ENCODE measurements around the gene PDPR. TPM values are rescaled to one million over a fixed set of nuclear protein-coding genes. Genes with fewer than 3 reads are reported as not detected.
A peak's percentile ranks its signal among the peaks of the same experiment; 100 is the strongest.
"Not testable (repeated sequence)": the region's sequence is repeated elsewhere in the genome, so short reads cannot be mapped to it uniquely, and the experiment has no call there.

Gene PDPR
- total and polyA plus RNA-seq, 2 donors (not counting 1 experiment from before 2014, with no cell fraction given): 16.5 to 29.0 TPM

DNA sequence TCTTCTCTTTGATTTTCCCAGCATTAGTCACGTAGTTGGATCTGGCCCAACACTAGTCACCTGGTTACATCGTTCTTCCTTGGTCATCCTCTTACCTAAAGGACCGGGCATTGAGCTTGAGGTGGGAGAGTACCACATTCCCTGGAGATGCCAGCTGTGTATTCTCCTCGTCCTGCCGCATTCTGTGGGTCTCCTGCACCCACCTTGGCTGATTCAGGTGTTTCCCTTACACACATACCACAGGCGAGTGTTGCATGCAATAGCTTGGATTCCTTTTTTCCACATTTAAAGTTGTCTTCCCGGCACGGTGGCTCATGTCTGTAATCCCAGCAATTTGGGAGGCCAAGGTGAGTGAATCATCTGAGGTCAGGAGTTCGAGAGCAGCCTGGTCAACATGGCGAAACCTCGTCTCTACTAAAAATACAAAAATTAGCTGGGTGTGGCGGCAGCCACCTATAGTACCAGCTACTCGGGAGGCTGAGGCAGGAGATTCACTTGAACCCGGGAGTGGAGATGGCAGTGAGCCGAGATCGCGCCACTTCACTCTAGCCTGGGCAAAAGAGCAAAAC is 37.9 kb downstream of the PDPR start:
- H3K36me3 ChIP-seq (ENCODE audit: control insufficient read depth, insufficient read depth, low read length): peaks cover 23% of the 10 kb centered on the region
- no peak for TF ChIP-seq EZH2 (IDR thresholded peaks at IDR 0.05; ENCODE audit: low read length, missing control alignments)
- TF ChIP-seq, protein P1, sequence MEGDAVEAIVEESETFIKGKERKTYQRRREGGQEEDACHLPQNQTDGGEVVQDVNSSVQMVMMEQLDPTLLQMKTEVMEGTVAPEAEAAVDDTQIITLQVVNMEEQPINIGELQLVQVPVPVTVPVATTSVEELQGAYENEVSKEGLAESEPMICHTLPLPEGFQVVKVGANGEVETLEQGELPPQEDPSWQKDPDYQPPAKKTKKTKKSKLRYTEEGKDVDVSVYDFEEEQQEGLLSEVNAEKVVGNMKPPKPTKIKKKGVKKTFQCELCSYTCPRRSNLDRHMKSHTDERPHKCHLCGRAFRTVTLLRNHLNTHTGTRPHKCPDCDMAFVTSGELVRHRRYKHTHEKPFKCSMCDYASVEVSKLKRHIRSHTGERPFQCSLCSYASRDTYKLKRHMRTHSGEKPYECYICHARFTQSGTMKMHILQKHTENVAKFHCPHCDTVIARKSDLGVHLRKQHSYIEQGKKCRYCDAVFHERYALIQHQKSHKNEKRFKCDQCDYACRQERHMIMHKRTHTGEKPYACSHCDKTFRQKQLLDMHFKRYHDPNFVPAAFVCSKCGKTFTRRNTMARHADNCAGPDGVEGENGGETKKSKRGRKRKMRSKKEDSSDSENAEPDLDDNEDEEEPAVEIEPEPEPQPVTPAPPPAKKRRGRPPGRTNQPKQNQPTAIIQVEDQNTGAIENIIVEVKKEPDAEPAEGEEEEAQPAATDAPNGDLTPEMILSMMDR (conservative IDR thresholded peaks at IDR 0.05 in 1 of 2, IDR thresholded peaks at IDR 0.05 in 1 of 2; ENCODE audit: low read depth in 1 of 2, low read length in 2 of 2): no peak

GRCh38 chr16:70152578-70153302 is 38.6 kb downstream of the PDPR start:
- no peak overlapping the region for H3K27ac ChIP-seq (ENCODE audit: insufficient read depth, low read length)
- no peak for DNase-seq (ENCODE audit: low read depth in 2 of 2)
- no peak overlapping the region for H3K4me3 ChIP-seq (replicated peaks in 1 of 4; ENCODE audit: control extremely low read depth in 1 of 4, insufficient read depth in 1 of 4, low read depth in 3 of 4, low read length in 4 of 4)
- no peak overlapping the region for H2AFZ ChIP-seq (ENCODE audit: low read length)
- no peak for TF ChIP-seq EZH2 (IDR thresholded peaks at IDR 0.05; ENCODE audit: low read length, missing control alignments)
- TF ChIP-seq, protein P1 (conservative IDR thresholded peaks at IDR 0.05 in 1 of 2, IDR thresholded peaks at IDR 0.05 in 1 of 2; ENCODE audit: low read depth in 1 of 2, low read length in 2 of 2): no peak
- no peak overlapping the region for H3K4me2 ChIP-seq (ENCODE audit: extremely low read depth, insufficient read depth, low read length)
- no peak overlapping the region for H3K9ac ChIP-seq (ENCODE audit: insufficient read depth, low read length)
- no peaks in the 10 kb centered on the region for H3K27me3 ChIP-seq (ENCODE audit: control insufficient read depth, insufficient read depth, low read length)
- H3K9me3 ChIP-seq (ENCODE audit: control insufficient read depth, insufficient read depth, low read depth, low read length): no peaks in the 10 kb centered on the region
- H3K79me2 ChIP-seq (ENCODE audit: control insufficient read depth, insufficient read depth, low read length): no peaks in the 10 kb centered on the region
- no peaks in the 10 kb centered on the region for H3K4me1 ChIP-seq (ENCODE audit: control insufficient read depth, extremely low read depth, insufficient read depth, low read length)
- peaks cover 25% of the 10 kb centered on the region for H3K36me3 ChIP-seq (ENCODE audit: control insufficient read depth, insufficient read depth, low read length)
- H4K20me1 ChIP-seq (ENCODE audit: control insufficient read depth, extremely low read depth, insufficient read depth, low read length): no peaks in the 10 kb centered on the region

More for the DNA sequence above, 37.9 kb downstream of the PDPR start:
- DNase-seq (ENCODE audit: low read depth in 2 of 2): peak in 1 of 2 donors; percentile 52
- H4K20me1 ChIP-seq (ENCODE audit: control insufficient read depth, extremely low read depth, insufficient read depth, low read length): no peaks in the 10 kb centered on the region
- H3K27me3 ChIP-seq (ENCODE audit: control insufficient read depth, insufficient read depth, low read length): no peaks in the 10 kb centered on the region
- H3K79me2 ChIP-seq (ENCODE audit: control insufficient read depth, insufficient read depth, low read length): no peaks in the 10 kb centered on the region
- H2AFZ ChIP-seq (ENCODE audit: low read length): no peak overlapping the region
- no peak overlapping the region for H3K27ac ChIP-seq (ENCODE audit: insufficient read depth, low read length)
- H3K4me2 ChIP-seq (ENCODE audit: extremely low read depth, insufficient read depth, low read length): no peak overlapping the region
- H3K4me3 ChIP-seq (replicated peaks in 1 of 4; ENCODE audit: control extremely low read depth in 1 of 4, insufficient read depth in 1 of 4, low read depth in 3 of 4, low read length in 4 of 4): no peak overlapping the region
- H3K4me1 ChIP-seq (ENCODE audit: control insufficient read depth, extremely low read depth, insufficient read depth, low read length): no peaks in the 10 kb centered on the region
- H3K9me3 ChIP-seq (ENCODE audit: control insufficient read depth, insufficient read depth, low read depth, low read length): no peaks in the 10 kb centered on the region
- H3K9ac ChIP-seq (ENCODE audit: insufficient read depth, low read length): no peak overlapping the region

DNA sequence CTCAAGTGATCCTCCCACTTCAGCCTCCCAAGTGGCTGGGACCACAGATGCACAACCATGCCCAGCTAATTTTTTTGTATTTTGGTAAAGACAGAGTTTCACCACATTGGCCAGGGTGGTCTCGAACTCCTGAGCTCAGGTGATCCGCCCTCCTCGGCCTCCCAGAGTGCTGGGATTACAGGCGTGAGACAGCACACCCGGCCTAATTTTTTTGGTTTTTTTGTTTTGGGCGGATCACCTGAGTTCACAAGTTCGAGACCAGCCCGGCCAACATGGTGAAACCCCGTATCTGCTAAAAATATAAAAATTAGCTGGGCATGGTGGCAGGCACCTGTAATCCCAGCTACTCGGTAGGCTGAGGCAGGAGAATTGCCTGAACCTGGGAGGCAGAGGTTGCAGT is 40.6 kb downstream of the PDPR start:
- not testable (repeated sequence) for H3K4me2 ChIP-seq (ENCODE audit: extremely low read depth, insufficient read depth, low read length); H2AFZ ChIP-seq (ENCODE audit: low read length); H3K4me3 ChIP-seq (replicated peaks in 1 of 4; ENCODE audit: control extremely low read depth in 1 of 4, insufficient read depth in 1 of 4, low read depth in 3 of 4, low read length in 4 of 4); DNase-seq (ENCODE audit: low read depth in 2 of 2); H3K9me3 ChIP-seq (ENCODE audit: control insufficient read depth, insufficient read depth, low read depth, low read length); H3K4me1 ChIP-seq (ENCODE audit: control insufficient read depth, extremely low read depth, insufficient read depth, low read length); H3K27ac ChIP-seq (ENCODE audit: insufficient read depth, low read length); H4K20me1 ChIP-seq (ENCODE audit: control insufficient read depth, extremely low read depth, insufficient read depth, low read length); H3K9ac ChIP-seq (ENCODE audit: insufficient read depth, low read length); H3K27me3 ChIP-seq (ENCODE audit: control insufficient read depth, insufficient read depth, low read length); H3K79me2 ChIP-seq (ENCODE audit: control insufficient read depth, insufficient read depth, low read length)
- H3K36me3 ChIP-seq (ENCODE audit: control insufficient read depth, insufficient read depth, low read length): peaks cover 25% of the 10 kb centered on the region

Measured in fibroblast of lung (primary cell).